GM21825 (cell line): ENCODE results near the gene PDGFD.

Source experiments
- ATAC-seq: cut with Tn5 transposase; IDR thresholded peaks from one replicate; pipeline ENCODE4 v1.9.1; 2021; ENCODE audit warnings: mild to moderate bottlenecking, moderate library complexity; ENCODE audit not compliant: unreplicated experiment

Gene PDGFD

GRCh38 chr11:103963648-103964047 lies 200.3 kb downstream of the PDGFD start:
- no peak for ATAC-seq

- no peak for ATAC-seq
These were observed 202.9 kb downstream of the PDGFD start for GRCh38 chr11:103961010-103961409.

- no peak for ATAC-seq
These were observed 203.8 kb downstream of the PDGFD start for GRCh38 chr11:103960108-103960507.

GRCh38 chr11:103959279-103959942 lies 204.5 kb downstream of the PDGFD start:
- peak; percentile 99 for ATAC-seq

- ATAC-seq, result peak; percentile 49
These were observed 205.3 kb downstream of the PDGFD start for GRCh38 chr11:103958475-103959215.

- no peak for ATAC-seq
These were observed 210.0 kb downstream of the PDGFD start for GRCh38 chr11:103953797-103954486.

GRCh38 chr11:103949781-103950180 lies 214.2 kb downstream of the PDGFD start:
- ATAC-seq, result no peak

- no peak for ATAC-seq
These were observed 215.7 kb downstream of the PDGFD start for GRCh38 chr11:103948187-103948763.

- ATAC-seq, result no peak
These were observed 216.4 kb downstream of the PDGFD start for GRCh38 chr11:103947546-103947919.

GRCh38 chr11:103946793-103947545 lies 217.0 kb downstream of the PDGFD start:
- ATAC-seq, result no peak

- no peak for ATAC-seq
These were observed 219.6 kb downstream of the PDGFD start for GRCh38 chr11:103944251-103944940.

- ATAC-seq, result no peak
These were observed 221.3 kb downstream of the PDGFD start for GRCh38 chr11:103942646-103943045.

- no peak for ATAC-seq
These were observed 223.4 kb downstream of the PDGFD start for GRCh38 chr11:103940551-103940950.

GRCh38 chr11:103939694-103940093 lies 224.3 kb downstream of the PDGFD start:
- peak; percentile 57 for ATAC-seq

GRCh38 chr11:103936059-103936458 lies 227.9 kb downstream of the PDGFD start:
- ATAC-seq, result no peak

GRCh38 chr11:103935219-103935618 lies 228.7 kb downstream of the PDGFD start:
- ATAC-seq, result no peak

GRCh38 chr11:103929170-103929903 lies 234.6 kb downstream of the PDGFD start:
- ATAC-seq, result peak; percentile 92

GRCh38 chr11:103928802-103929161 lies 235.2 kb downstream of the PDGFD start:
- ATAC-seq, result no peak

- no peak for ATAC-seq
These were observed 235.7 kb downstream of the PDGFD start for GRCh38 chr11:103928040-103928801.
